SU-DHL-6 (cell line): ENCODE data around the gene RAET1G.

Experiments
- H2AFZ ChIP-seq: fragments of 200-600 bp; sonication (generic); 2 replicates; pipeline ENCODE4 v1.6.1; 2014; ENCODE audit warnings: low read depth, mild to moderate bottlenecking, moderate library complexity, mixed read lengths, antibody characterized with exemption, low read length; ENCODE audit not compliant: severe bottlenecking
- H3F3A ChIP-seq: fragments of 200-600 bp; shearing (Covaris generic); 2 replicates; pipeline ENCODE4 v1.6.0; 2016; ENCODE audit warnings: antibody characterized with exemption, mild to moderate bottlenecking; ENCODE audit not compliant: insufficient read depth
- H3K27ac ChIP-seq: fragments of 200-600 bp; sonication (generic); 2 replicates; pipeline ENCODE4 v1.5.1; 2016; ENCODE audit warnings: low read depth, mild to moderate bottlenecking, low read length, moderate library complexity, mixed read lengths
- H3K27me3 ChIP-seq: fragments of 200-600 bp; sonication (generic), shearing (Covaris generic); 2 replicates; pipeline ENCODE4 v1.6.0; 2014; ENCODE audit warnings: mild to moderate bottlenecking, low read length
- H3K36me3 ChIP-seq: fragments of 200-600 bp; sonication (generic); 2 replicates; pipeline ENCODE4 v1.6.1; 2014; ENCODE audit warnings: mild to moderate bottlenecking, low read length, mixed read lengths
- H3K4me2 ChIP-seq: fragments of 300-600, 200-600 bp; shearing (Covaris generic), sonication (generic); 2 replicates; pipeline ENCODE4 v1.6.0; 2014; ENCODE audit warnings: low read length, low read depth, mild to moderate bottlenecking; ENCODE audit not compliant: poor library complexity, severe bottlenecking
- H3K4me3 ChIP-seq: fragments of 200-600 bp; sonication (generic); 2 replicates; pipeline ENCODE4 v1.5.1; 2014; ENCODE audit warnings: antibody characterized with exemption, low read length, mild to moderate bottlenecking, mixed read lengths; ENCODE audit not compliant: insufficient read depth, poor library complexity, severe bottlenecking
- H3K79me2 ChIP-seq: fragments of 200-600 bp; sonication (generic); 2 replicates; pipeline ENCODE4 v1.6.1; 2014; ENCODE audit warnings: mild to moderate bottlenecking, low read length, moderate library complexity; ENCODE audit not compliant: insufficient read depth
- H3K9ac ChIP-seq: fragments of 200-600 bp; sonication (generic); 2 replicates; pipeline ENCODE4 v1.7.0; 2014; ENCODE audit warnings: mild to moderate bottlenecking, low read length
- H3K9me2 ChIP-seq: fragments of 200-600 bp; sonication (generic); replicated peaks from 2 replicates; pipeline ENCODE4 v1.6.1; 2014; ENCODE audit warnings: low read length; ENCODE audit not compliant: insufficient read depth
- H3K9me3 ChIP-seq: fragments of 200-600 bp; sonication (generic); 2 replicates; pipeline ENCODE4 v1.6.1; 2014; ENCODE audit warnings: low read length, mixed read lengths; ENCODE audit not compliant: insufficient read depth
- H4K20me1 ChIP-seq: fragments of 200-600 bp; sonication (generic); 2 replicates; pipeline ENCODE4 v1.6.1; 2014; ENCODE audit warnings: low read depth, mild to moderate bottlenecking, antibody characterized with exemption, low read length, moderate library complexity, mixed read lengths
- CTCF ChIP-seq: fragments of 200-600 bp; sonication (generic); IDR thresholded peaks from one replicate; pipeline ENCODE4 v1.5.1; 2017; ENCODE audit warnings: antibody characterized with exemption, mild to moderate bottlenecking, low read length, moderate library complexity; ENCODE audit not compliant: insufficient read depth, poor library complexity, severe bottlenecking
- EZH2phosphoT487 ChIP-seq: fragments of 200-600 bp; sonication (generic), shearing (Covaris generic); conservative IDR thresholded peaks from 2 replicates; pipeline ENCODE4 v1.6.1; 2018; ENCODE audit warnings: mild to moderate bottlenecking, antibody characterized with exemption, low read length, moderate library complexity, mixed read lengths

The RAET1G gene

GRCh38 chr6:149905911-149906371, 17.0 kb downstream of the RAET1G start:
- H4K20me1 ChIP-seq: no peaks in the 10 kb centered on the region
- peaks cover 13% of the 10 kb centered on the region; the same call in 1 of the 2 replicates for H3K9me3 ChIP-seq
- TF ChIP-seq EZH2phosphoT487 (no peak), CTCF (no peak)
- no peaks in the 10 kb centered on the region for H3K9me2 ChIP-seq
- H3K27me3 ChIP-seq: no peaks in the 10 kb centered on the region
- no peak overlapping the region for H3K4me2 ChIP-seq
- H3K9ac ChIP-seq: no peak overlapping the region
- H3K36me3 ChIP-seq: no peaks in the 10 kb centered on the region
- H3K79me2 ChIP-seq: no peaks in the 10 kb centered on the region
- H3F3A ChIP-seq: no peaks in the 10 kb centered on the region
- H2AFZ ChIP-seq: no peak overlapping the region
- no peak overlapping the region for H3K4me3 ChIP-seq
- no peak overlapping the region for H3K27ac ChIP-seq

- H3K27me3 ChIP-seq: no peaks in the 10 kb centered on the region
- no peak for TF ChIP-seq CTCF
- TF ChIP-seq EZH2phosphoT487: no peak
- H3K9me3 ChIP-seq: peaks cover 13% of the 10 kb centered on the region; the same call in 1 of the 2 replicates
- no peak overlapping the region for H3K27ac ChIP-seq
- H4K20me1 ChIP-seq: no peaks in the 10 kb centered on the region
- H3K36me3 ChIP-seq: no peaks in the 10 kb centered on the region
- no peaks in the 10 kb centered on the region for H3K79me2 ChIP-seq
- no peak overlapping the region for H3K9ac ChIP-seq
- H3K4me3 ChIP-seq: no peak overlapping the region
- H2AFZ ChIP-seq: no peak overlapping the region
- no peak overlapping the region for H3K4me2 ChIP-seq
- no peaks in the 10 kb centered on the region for H3F3A ChIP-seq
- H3K9me2 ChIP-seq: no peaks in the 10 kb centered on the region
Observed at GRCh38 chr6:149905371-149905910, 17.5 kb downstream of the RAET1G start.

- H3K79me2 ChIP-seq: no peaks in the 10 kb centered on the region
- no peaks in the 10 kb centered on the region for H3F3A ChIP-seq
- H3K9me3 ChIP-seq: peaks cover 13% of the 10 kb centered on the region; the same call in 1 of the 2 replicates
- H3K9ac ChIP-seq: no peak overlapping the region
- H3K36me3 ChIP-seq: no peaks in the 10 kb centered on the region
- H3K27ac ChIP-seq: no peak overlapping the region
- no peak overlapping the region for H3K4me3 ChIP-seq
- no peak for TF ChIP-seq EZH2phosphoT487
- TF ChIP-seq CTCF: no peak
- no peak overlapping the region for H3K4me2 ChIP-seq
- no peaks in the 10 kb centered on the region for H3K27me3 ChIP-seq
- H4K20me1 ChIP-seq: no peaks in the 10 kb centered on the region
- no peak overlapping the region for H2AFZ ChIP-seq
- no peaks in the 10 kb centered on the region for H3K9me2 ChIP-seq
Observed at GRCh38 chr6:149904661-149905370, 18.1 kb downstream of the RAET1G start.
